NCI-H510A (cell line): ENCODE data around the gene ISCA2.
"Not testable (repeated sequence)": the region's sequence is repeated elsewhere in the genome, so short reads cannot be mapped to it uniquely, and the experiment has no call there.

Experiments used
- DNase-seq: peaks from one replicate; lab custom pipeline; 2025; lab: John Stamatoyannopoulos, UW

The ISCA2 gene

DNA sequence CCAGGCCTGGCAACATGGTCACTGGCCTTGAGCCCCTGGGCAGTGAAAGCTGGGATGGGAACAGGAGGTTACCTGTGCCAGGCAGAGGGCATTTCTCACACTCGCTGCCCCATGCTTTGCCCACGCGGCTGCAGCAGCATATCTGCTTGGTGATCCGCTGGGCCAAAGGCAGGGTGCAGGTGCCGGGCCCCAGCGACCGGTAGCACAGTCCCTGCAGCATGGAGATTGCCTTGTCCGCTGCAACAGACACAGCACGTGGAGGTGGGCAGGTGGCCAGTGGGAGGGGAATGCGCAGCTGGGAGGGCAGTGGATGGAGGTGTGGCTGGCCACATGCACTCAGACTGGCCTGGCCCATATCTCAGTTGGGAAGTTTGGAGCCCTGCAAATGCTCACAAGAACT, 35.3 kb downstream of the ISCA2 start:
- no peak for DNase-seq

DNA sequence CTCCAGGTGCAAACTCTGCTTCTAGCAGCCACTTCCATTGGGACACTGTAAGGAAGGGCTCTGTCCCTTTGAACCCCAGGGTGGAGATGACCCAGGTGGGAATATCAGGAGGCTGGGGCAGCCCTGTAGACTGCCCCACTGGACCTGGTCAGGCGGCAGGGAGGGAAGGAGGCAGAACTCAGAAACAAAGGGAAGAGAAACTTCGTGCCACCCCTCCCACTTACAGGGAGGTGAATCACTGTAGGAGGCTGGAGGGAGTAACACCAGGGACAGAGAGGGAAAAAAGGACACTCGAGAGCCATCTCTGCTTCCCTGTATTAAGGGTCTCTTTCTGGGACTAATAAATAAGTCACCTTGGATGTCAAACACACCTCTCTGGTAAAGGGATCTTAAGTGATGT, 37.4 kb downstream of the ISCA2 start:
- DNase-seq, result no peak

DNA sequence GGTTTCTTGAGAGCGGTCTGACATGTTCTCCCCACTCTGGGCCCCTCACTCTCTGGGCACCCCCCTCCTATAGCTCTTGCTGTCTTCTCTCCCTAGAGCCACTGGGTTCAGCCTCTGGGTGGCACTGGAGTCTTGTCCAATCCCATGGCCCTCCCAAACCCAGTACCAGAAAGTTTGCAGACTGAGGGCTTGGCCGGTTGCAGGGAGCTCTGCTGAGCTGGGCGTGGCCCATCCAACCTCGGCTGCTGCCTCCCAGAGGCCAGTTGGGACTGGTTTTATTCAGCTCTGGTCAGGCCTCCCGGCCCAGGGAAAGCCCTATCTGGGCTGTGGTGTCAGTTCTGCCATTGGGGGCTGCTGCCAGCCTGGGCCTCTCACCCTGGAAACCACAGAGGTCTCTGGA, 37.9 kb downstream of the ISCA2 start:
- DNase-seq, result peak; percentile 54

DNA sequence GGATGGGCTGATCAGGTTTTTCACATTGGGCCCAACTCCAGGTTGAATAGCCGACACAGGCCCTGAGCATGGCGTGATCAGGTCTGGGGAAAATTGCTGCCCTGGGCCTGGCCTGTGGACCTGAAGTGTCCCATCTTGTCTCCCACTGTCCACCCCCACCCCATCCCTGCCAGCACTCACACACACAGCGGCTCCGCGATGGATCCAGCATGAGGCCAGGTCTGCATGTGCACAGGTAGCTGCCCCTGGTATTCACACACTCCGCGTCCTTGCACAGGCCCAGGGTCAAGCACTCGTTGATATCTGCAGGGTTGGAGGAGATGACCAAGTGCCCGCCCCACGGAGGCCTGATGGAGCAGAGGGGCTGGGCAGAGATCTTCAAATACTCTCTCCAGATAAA, 38.7 kb downstream of the ISCA2 start:
- no peak for DNase-seq

DNA sequence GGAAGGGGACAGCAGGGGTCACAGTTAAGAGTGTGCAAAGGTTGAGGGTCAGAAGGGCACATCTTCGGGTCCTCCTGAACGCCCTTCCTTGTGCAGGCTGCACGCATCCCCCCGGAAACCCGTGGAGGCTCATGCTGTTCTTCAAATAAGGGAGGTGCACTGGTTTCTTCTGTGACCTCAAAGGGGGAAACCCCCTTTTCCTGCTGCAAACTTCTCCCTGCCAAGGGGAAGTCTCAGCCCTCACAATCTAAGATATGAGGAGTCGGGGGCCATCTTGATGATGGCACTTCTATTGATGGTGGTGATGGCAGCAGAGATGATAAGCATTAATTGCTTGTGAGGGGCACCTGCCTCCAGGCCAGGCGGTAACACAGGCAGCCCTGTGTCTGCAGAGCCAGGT, 40.0 kb downstream of the ISCA2 start:
- no peak for DNase-seq

DNA sequence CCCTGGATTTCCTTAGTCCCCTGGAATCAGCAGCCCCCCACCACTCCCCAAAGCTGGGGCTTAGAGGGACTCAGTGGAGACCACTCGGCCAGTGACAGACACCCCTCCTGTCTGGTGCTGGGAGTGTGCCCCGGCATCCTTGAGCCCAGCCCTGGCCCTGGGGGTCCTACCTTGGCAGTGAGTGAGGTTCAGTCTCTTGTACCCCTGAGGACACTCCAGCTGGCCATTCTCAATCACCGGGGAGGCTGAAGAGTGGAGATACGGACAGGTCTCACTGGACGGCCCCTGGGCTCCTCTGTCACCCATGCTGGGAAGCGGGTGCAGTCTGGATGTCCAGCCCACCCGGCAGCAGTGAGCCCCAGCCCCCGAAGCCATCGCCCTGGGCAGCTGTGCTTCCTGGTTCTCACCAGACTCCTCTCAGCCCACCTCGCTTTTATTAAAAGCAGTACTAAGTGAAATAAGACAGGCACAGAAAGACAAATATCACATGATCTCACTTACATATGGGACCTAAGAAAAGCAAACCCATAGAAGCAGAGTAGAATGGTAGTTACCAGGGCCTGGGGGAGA, 42.3 kb downstream of the ISCA2 start:
- no peak for DNase-seq

DNA sequence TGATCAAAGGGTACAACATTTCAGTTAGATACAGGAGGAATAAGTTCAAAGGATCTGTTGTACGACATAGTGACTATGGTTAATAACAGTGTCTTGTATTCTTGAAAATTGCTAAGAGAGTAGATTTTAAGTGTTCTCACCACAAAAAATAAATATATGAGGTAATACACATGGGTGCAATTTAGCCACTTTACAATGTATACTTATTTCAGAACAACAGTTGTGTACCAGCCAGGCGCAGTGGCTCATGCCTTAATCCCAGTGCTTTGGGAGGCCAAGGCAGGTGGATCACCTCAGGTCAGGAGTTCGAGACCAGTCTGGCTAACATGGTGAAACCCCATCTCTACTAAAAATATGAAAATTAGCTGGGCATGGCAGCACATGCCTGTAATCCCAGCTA, 42.8 kb downstream of the ISCA2 start:
- not testable (repeated sequence) for DNase-seq

DNA sequence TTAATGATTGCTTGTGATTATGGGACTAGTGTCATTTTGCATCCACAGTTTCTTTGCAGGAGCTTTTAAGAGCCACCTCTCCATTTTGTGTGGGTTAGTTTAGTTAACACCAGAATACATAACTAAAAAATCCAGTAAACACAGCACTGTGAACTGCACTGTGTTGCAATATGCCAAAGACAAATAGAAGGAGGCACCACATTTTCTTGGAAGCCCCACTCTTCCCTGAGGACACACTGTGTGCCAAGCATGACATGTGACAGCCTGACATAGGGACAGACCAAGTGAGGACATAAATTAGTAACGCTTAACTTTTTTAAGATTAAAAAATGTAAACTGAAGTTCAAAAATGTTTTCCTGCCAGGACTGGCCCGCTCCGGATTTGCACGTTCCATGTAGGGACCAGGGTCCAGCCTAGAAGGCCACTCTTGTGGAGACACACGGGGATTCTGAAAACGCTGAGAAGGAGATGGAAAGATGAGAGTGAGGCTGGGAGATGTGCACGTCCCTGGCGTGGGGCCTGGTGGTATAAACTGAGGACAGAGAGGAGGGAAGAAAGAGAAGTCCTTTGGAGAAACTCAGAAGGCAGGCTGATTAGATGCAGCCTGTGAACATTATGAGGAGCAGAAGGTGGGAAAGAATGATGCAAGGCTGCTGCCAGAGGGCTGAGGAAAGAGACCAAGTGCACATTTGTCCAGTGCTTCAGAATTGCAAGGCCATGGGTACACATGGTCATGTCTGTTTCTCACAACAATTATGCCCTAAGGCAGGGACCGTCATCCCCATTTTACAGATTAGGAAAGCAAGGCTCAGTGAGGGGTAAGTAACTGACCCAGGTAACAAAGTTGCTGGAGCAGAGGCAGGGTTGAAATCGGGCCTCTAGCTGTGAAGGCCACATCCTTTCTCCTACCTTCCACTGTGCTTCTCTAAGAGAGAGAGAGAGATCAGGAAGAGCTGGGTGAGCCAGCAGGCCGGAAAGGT, 45.1 kb downstream of the ISCA2 start:
- no peak for DNase-seq

DNA sequence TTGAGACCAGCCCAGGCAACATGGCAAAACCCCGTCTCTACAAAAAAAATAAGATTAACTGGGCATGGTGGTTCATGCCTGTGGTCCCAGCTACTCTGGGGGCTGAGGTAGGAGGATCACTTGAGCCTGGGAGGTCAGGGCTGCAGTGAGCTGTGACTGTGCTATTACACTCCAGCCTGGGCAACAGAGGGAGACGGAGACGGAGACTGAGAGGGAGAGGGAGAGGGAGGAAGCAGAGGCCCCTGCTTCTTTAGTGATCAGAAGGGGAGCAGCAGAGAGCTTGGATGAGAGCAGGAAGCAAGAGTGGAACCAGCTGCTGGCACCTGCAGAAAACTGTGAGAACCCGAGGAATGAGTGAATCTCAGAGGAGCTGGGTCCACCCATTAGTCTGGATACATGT, 45.9 kb downstream of the ISCA2 start:
- DNase-seq, result no peak

DNA sequence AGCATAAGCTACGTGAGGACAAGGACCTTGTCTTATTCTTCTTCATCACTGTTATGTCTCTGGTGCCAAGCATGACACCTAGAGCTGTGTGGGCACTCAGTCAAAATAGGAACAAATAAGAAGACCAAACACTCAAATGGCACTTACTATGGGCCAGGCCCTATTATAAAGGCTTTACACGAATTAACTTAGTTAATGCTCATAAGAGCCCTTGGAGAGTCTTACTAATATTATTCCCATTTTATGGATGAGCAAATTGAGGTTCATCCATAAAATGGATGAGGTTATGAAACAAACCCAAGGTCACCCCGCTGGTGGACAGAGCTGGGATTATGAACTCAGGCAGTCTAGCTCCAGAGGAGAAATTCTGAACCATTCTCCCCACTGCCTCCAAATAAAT, 47.7 kb downstream of the ISCA2 start:
- DNase-seq, result no peak

DNA sequence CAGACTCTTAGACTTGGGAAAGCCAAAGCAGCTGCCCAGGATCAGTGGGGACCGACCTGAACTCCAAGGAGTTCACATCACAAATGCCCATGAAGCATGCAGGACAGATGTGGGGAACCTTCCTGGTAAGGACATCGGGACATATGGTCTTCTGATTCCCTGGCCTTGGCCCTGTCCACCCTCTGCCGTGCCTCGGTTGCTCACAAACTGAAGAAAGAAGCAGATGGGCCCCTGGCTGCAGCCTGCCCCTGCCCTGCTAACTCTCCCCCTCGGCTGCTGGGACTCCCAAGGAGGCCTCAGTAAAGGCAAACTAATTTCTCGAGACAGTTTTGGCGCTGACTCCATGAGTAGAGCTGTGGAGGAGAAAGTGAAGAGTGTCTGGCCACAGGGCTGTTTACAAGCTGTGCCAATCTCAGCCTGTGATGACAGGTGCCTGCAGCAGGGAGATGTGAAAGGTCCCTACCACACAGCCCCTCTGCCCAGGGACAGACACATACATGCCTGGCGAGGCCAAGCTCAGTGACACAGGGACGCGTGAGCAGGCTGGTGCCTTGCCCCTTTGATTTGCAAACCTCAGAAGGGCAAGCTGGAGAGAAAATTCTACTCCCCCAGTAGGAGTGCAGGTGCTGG, 48.6 kb downstream of the ISCA2 start:
- no peak for DNase-seq

DNA sequence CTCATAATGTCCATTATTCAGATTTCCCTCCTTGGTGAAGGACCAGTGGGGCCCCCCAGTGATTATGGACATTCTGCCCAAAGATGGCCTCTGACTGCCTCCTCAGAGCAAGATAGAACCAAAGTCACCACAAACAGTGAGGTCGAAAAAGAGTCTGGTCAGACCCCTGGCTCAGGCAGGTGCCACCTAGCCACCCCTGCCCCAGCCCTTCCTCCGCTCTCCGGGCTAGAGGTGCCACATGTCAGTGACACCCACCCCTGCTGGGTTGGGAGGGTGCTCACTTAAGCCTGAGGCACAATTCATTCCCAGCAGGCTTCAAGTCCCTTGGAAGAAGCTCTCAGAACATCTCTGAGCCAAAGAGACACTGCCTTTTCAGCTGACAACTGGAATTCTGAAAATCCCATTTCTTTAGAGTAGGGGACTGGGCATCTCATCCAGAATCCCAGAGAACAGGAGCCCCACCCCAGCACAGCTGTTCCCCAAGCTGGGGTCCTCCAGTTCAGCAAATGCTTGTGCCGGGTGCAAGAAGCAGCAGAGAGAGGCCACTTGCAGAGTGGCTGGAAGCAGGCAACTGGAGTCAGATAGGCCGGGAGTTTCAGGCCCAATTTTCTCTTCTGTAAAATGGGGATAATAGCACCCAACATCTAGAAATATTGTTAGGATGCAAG, 50.3 kb downstream of the ISCA2 start:
- DNase-seq, result no peak

DNA sequence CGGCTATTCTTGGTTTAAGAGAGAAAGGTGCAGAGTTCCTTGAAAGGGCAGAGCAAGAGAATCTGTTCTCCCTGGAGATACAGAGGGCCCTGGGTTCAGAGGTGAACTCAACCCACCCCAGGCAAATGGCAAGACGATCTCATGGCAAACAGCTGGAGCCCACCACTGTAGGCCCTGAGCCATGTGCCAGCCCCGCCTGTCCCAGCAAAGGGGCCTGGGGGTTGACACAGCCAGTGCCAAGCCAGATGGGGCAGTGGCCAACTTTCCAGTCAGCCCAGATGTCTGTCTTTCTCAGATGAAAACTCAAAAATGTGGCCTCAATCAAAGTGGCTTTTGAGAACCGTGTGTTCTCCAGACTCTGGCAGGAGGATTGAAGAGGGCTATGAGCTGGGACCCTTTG, 51.8 kb downstream of the ISCA2 start:
- no peak for DNase-seq

DNA sequence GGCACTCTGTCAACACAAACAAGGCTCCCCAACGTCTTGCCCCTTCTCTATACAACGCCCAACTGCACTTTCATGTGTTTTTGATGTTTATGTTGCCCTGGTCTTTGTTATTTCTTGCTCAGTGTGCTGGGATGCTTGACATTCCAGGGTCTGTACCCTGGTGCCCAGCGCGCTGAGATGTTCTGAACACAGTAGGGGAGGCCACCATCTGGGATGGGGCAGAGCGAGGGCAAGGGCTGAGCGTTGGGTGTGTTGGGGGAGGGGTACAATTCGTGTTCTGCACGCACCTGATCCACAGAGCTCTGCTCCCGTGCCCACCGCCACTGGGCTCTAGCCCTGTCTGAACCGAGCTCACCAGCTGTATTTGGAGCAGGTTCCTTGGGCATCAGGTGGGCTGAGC, 52.9 kb downstream of the ISCA2 start:
- no peak for DNase-seq
